HAP-1 (cell line): ENCODE measurements around the gene FSD2.

Experiments used
- DNase-seq, 2 experiments: peaks; one replicate each; pipeline ENCODE4 v3.0.0-alpha.2; 2016 to 2020; ENCODE audit warnings: low spot score in 2 of 2
- H3K27me3 ChIP-seq: fragments of 250-450 bp; sonication (Bioruptor Pico); 2 replicates; pipeline ENCODE4 v1.5.1; 2020; ENCODE audit warnings: low read depth, mild to moderate bottlenecking, moderate library complexity
- H3K36me3 ChIP-seq: fragments of 250-450 bp; sonication (Bioruptor Pico); replicated peaks from 2 replicates; pipeline ENCODE4 v1.5.1; 2020; ENCODE audit warnings: mild to moderate bottlenecking
- H3K4me1 ChIP-seq: fragments of 250-450 bp; sonication (Bioruptor Pico); 2 replicates; pipeline ENCODE4 v1.5.1; 2020; ENCODE audit warnings: mild to moderate bottlenecking
- H3K4me3 ChIP-seq: fragments of 250-450 bp; sonication (Bioruptor Pico); 2 replicates; pipeline ENCODE4 v1.5.1; 2020; ENCODE audit warnings: mild to moderate bottlenecking, moderate library complexity
- H3K9me3 ChIP-seq: fragments of 250-450 bp; sonication (Bioruptor Pico); 2 replicates; pipeline ENCODE4 v1.5.1; 2020; ENCODE audit warnings: mild to moderate bottlenecking, moderate library complexity
- in situ Hi-C: fragments of 300-500 bp; cut with MboI; formaldehyde crosslinking; loops from 3 replicates; pipeline ENCODE4 v1.14.3; 2020; ENCODE audit warnings: low sequenced_read_pairs, inconsistent platforms, mixed read lengths

The FSD2 gene

DNA sequence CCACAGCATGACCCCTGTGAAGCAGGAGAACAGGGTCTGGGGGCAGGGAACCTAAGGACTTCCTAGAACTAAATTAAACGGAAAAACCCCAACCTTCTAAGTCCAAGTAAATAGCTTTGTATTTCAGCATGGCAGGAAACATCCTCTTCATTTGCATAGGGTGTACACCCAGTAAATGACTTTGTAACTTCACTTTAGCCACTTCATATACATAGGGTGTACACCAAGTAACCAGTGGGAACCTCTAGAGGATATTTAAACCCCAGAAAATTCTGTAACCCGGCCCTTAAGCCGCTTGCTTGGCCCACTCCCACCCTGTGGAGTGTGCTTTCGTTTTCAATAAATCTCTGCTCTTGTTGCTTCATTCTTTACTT is 41.8 kb downstream of the FSD2 start:
- H3K9me3 ChIP-seq: no peaks in the 10 kb centered on the region
- H3K36me3 ChIP-seq: peaks cover 19% of the 10 kb centered on the region
- no peak for DNase-seq
- in situ Hi-C loops: no loop called here
- no peak overlapping the region for H3K4me3 ChIP-seq
- H3K4me1 ChIP-seq: no peaks in the 10 kb centered on the region
- no peaks in the 10 kb centered on the region for H3K27me3 ChIP-seq

DNA sequence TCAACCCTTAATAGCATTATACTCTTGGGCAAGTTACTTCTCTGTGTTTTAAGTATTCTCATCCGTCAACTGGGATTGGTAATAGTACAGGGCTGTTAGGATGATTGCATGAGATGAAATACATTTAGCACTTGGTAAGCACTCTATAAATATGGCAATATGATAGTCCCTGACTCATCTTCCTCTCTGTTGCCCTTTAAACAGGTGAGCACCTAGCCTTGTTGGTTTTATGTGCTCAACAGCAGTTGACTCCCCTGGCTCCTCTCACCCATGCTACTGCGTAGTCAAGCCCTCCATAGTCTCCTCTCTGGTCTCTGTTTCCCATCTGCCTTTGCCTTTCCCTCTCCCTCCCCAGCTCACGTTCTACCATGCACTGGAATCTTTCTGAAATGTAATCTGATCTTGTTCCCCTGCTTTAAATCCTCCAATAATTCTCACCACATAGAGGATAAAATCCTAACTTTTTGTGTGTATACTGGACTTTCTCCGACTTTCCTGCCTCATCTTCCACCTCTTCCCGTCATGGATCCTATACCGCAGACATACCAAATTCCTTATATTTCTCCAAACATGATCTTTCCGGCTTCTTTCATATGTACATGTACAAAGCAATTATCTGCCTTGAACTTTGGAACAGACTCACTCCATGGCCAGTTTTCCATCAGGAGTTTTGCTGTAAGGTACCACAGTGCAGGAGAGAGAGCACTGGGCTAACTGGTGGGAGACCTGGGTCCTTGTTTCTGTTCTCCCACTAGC is 42.3 kb downstream of the FSD2 start:
- H3K4me3 ChIP-seq: no peak overlapping the region
- no peaks in the 10 kb centered on the region for H3K9me3 ChIP-seq
- H3K36me3 ChIP-seq: peaks cover 25% of the 10 kb centered on the region
- in situ Hi-C loops: no loop called here
- H3K27me3 ChIP-seq: no peaks in the 10 kb centered on the region
- H3K4me1 ChIP-seq: no peaks in the 10 kb centered on the region
- no peak for DNase-seq

DNA sequence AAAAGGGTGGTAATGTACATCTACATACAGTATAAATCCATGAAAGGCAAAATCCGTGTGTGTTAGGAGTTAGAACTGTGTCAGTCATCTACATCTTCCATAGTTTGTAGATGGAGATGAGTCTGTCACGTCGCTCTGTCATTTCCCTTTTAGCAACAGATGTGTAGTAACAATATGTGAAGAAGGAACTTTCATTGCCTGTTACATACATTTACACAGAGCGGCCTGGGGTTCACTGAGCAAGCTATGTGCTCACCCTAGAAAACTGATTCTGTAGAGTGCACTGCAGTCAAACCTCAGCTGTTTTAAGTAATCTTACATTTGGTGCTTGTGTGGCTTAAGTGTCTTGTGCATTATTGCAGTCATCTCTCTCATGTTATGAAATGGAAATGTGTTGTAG is 54.6 kb downstream of the FSD2 start:
- no peak for DNase-seq
- Histone ChIP-seq H3K4me1 (peaks cover 14% of the 10 kb centered on the region), H3K9me3 (no peaks in the 10 kb centered on the region), H3K36me3 (peaks cover 42% of the 10 kb centered on the region), H3K27me3 (no peaks in the 10 kb centered on the region), H3K4me3 (peak overlapping the region; percentile 70)
- in situ Hi-C loops: no loop called here

DNA sequence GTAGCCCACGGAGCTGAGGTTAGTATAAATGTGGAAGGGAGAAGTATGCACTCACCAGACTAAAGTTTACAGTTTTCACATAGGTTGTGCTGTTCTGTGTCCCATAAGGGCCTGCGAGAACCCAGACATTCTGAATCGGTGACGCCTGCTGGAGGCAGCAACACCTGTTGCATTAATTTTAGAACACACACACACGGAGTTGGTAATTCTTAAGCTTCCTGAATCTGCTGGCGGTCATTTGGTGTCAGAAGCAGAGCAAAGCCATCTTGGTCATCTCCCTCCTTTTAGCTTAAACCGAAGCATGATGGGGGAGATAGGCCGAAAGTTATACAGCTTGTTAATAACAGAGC is 55.1 kb downstream of the FSD2 start:
- H3K36me3 ChIP-seq: peaks cover 37% of the 10 kb centered on the region
- DNase-seq: peak in 1 of 2 experiments; percentile 30
- peak overlapping the region; percentile 70 for H3K4me3 ChIP-seq
- no peaks in the 10 kb centered on the region for H3K9me3 ChIP-seq
- in situ Hi-C loops: no loop called here
- H3K27me3 ChIP-seq: no peaks in the 10 kb centered on the region
- H3K4me1 ChIP-seq: peaks cover 14% of the 10 kb centered on the region

- Histone ChIP-seq H3K9me3 (no peaks in the 10 kb centered on the region), H3K4me1 (peaks cover 14% of the 10 kb centered on the region), H3K36me3 (peaks cover 31% of the 10 kb centered on the region), H3K27me3 (no peaks in the 10 kb centered on the region), H3K4me3 (peak overlapping the region; percentile 70)
- in situ Hi-C loops: no loop called here
- DNase-seq: peak; percentile 99 to 100
These were observed 55.7 kb downstream of the FSD2 start for GRCh38 chr15:82749951-82750830.

GRCh38 chr15:82748315-82748714 is 57.6 kb downstream of the FSD2 start:
- no peak for DNase-seq
- H3K36me3 ChIP-seq: peaks cover 12% of the 10 kb centered on the region
- H3K4me3 ChIP-seq: no peak overlapping the region
- no peaks in the 10 kb centered on the region for H3K9me3 ChIP-seq
- peaks cover 14% of the 10 kb centered on the region for H3K4me1 ChIP-seq
- in situ Hi-C loops: no loop called here
- H3K27me3 ChIP-seq: no peaks in the 10 kb centered on the region

DNA sequence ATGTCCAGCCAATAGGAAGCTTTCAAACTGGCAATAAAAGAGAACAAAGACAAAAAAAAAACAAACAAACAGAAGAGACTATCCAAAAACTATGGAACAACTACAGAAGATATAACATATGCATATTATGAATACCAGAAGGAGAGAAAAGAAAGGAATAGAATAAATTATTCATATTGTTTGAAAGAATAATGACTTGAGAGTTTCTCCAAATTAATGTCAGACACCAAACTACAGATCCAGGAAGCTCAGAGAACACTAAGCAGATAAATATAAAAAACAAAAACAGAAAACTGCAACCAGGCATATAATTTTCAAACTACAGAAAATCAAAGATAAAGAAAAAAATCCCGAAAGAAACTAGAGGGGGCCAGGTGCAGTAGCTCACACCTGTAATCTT is 62.1 kb downstream of the FSD2 start:
- H3K36me3 ChIP-seq: no peaks in the 10 kb centered on the region
- H3K27me3 ChIP-seq: no peaks in the 10 kb centered on the region
- DNase-seq: no peak
- no peaks in the 10 kb centered on the region for H3K9me3 ChIP-seq
- in situ Hi-C loops: no loop called here
- H3K4me3 ChIP-seq: no peak overlapping the region
- no peaks in the 10 kb centered on the region for H3K4me1 ChIP-seq

DNA sequence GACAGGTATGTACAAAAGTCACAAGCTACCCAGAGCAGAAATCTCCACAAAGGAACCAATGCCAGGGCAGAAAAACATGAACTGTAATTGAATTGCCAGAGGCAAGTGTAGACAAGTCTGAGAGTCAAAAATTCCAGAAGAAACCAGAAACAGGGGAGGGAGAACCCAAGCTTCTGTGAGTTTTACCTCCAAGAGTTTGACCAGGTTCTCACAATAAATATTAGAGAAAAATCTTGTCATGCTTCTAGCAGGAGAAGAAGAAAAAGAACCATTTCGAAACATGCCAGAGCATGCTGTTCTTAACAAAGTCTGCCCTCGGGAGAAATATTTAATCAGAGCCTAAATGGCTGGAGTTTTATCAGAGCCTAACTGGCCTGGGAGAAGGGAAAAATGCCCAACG is 63.7 kb downstream of the FSD2 start:
- Histone ChIP-seq H3K36me3 (peaks cover 2% of the 10 kb centered on the region; the same call in 1 of the 2 replicates), H3K4me3 (no peak overlapping the region), H3K27me3 (no peaks in the 10 kb centered on the region), H3K9me3 (no peaks in the 10 kb centered on the region), H3K4me1 (no peaks in the 10 kb centered on the region)
- no peak for DNase-seq
- in situ Hi-C loops: no loop called here

DNA sequence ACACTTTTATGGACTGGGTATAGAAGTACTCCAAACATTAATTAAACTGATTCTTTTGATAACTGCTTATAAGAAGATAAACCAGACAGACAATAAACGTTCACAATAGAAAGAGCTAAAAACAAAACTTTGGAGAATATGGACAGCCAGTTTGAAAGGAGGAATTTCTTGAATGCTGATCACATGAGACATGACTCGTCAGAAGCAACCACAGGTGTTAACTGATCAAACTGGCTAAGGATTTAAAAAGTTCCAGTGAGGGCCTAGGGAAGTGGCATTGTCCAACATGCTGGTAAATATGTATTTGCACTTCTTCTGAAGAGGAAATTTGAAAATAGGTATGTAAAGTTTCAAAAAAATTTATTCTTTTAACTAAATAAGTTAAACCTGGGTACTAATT is 66.8 kb downstream of the FSD2 start:
- Histone ChIP-seq H3K27me3 (no peaks in the 10 kb centered on the region), H3K4me1 (no peaks in the 10 kb centered on the region), H3K9me3 (no peaks in the 10 kb centered on the region), H3K36me3 (peaks cover 10% of the 10 kb centered on the region), H3K4me3 (no peak overlapping the region)
- in situ Hi-C loops: no loop called here
- no peak for DNase-seq

GRCh38 chr15:82737975-82738374 is 67.9 kb downstream of the FSD2 start:
- Histone ChIP-seq H3K4me1 (no peaks in the 10 kb centered on the region), H3K4me3 (no peak overlapping the region), H3K27me3 (no peaks in the 10 kb centered on the region), H3K36me3 (peaks cover 10% of the 10 kb centered on the region), H3K9me3 (no peaks in the 10 kb centered on the region)
- in situ Hi-C loops: no loop called here
- no peak for DNase-seq

- DNase-seq: no peak
- H3K27me3 ChIP-seq: no peaks in the 10 kb centered on the region
- in situ Hi-C loops: no loop called here
- H3K4me1 ChIP-seq: no peaks in the 10 kb centered on the region
- H3K9me3 ChIP-seq: no peaks in the 10 kb centered on the region
- H3K36me3 ChIP-seq: peaks cover 8% of the 10 kb centered on the region; the same call in 1 of the 2 replicates
- H3K4me3 ChIP-seq: no peak overlapping the region
These were observed 74.3 kb downstream of the FSD2 start for GRCh38 chr15:82731527-82731926.

- no peaks in the 10 kb centered on the region for H3K27me3 ChIP-seq
- H3K4me1 ChIP-seq: no peaks in the 10 kb centered on the region
- no peak for DNase-seq
- H3K36me3 ChIP-seq: peaks cover 6% of the 10 kb centered on the region; the same call in 1 of the 2 replicates
- no peaks in the 10 kb centered on the region for H3K9me3 ChIP-seq
- H3K4me3 ChIP-seq: no peak overlapping the region
- in situ Hi-C loops: no loop called here
These were observed 75.8 kb downstream of the FSD2 start for GRCh38 chr15:82730022-82730530.

- Histone ChIP-seq H3K27me3 (peaks cover 5% of the 10 kb centered on the region; the same call in 1 of the 2 replicates), H3K9me3 (0 out of 2 replicates have a peak, but pooled peaks cover 2% of the 10 kb centered on the region), H3K4me3 (no peak overlapping the region), H3K4me1 (no peaks in the 10 kb centered on the region), H3K36me3 (no peaks in the 10 kb centered on the region)
- in situ Hi-C loops: no loop called here
- DNase-seq: no peak
These were observed 79.1 kb downstream of the FSD2 start for GRCh38 chr15:82726816-82727215.

GRCh38 chr15:82715003-82715402 is 90.9 kb downstream of the FSD2 start:
- Histone ChIP-seq H3K36me3 (no peaks in the 10 kb centered on the region), H3K4me1 (peaks cover 4% of the 10 kb centered on the region), H3K27me3 (peaks cover 5% of the 10 kb centered on the region; the same call in 1 of the 2 replicates), H3K4me3 (no peak overlapping the region), H3K9me3 (no peaks in the 10 kb centered on the region)
- DNase-seq: no peak
- in situ Hi-C loops: no loop called here
